ENCODE results near the gene NAAA.
"Not testable (repeated sequence)": the region's sequence is repeated elsewhere in the genome, so short reads cannot be mapped to it uniquely, and the experiment has no call there.

DNA sequence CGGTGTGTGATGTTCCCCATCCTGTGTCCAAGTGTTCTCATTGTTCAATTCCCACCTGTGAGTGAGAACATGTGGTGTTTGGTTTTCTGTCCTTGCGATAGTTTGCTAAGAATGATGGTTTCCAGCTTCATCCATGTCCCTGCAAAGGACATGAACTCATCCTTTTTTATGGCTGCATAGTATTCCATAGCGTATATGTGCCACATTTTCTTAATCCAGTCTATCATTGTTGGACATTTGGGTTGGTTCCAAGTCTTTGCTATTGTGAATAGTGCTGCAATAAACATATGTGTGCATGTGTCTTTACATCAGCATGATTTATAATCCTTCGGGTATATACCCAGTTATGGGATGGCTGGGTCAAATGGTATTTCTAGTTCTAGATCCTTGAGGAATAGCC lies 21.3 kb upstream of the NAAA start:
- TF ChIP-seq, protein P1, sequence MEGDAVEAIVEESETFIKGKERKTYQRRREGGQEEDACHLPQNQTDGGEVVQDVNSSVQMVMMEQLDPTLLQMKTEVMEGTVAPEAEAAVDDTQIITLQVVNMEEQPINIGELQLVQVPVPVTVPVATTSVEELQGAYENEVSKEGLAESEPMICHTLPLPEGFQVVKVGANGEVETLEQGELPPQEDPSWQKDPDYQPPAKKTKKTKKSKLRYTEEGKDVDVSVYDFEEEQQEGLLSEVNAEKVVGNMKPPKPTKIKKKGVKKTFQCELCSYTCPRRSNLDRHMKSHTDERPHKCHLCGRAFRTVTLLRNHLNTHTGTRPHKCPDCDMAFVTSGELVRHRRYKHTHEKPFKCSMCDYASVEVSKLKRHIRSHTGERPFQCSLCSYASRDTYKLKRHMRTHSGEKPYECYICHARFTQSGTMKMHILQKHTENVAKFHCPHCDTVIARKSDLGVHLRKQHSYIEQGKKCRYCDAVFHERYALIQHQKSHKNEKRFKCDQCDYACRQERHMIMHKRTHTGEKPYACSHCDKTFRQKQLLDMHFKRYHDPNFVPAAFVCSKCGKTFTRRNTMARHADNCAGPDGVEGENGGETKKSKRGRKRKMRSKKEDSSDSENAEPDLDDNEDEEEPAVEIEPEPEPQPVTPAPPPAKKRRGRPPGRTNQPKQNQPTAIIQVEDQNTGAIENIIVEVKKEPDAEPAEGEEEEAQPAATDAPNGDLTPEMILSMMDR (IDR thresholded peaks at IDR 0.05) = not testable (repeated sequence)
- not testable (repeated sequence) for TF ChIP-seq POLR2AphosphoS5 (IDR thresholded peaks at IDR 0.05)

Measured in suprapubic skin (tissue), 3 donors.